Ramos (cell line): ENCODE results near the gene PODXL2.
"Not testable (repeated sequence)": the region's sequence is repeated elsewhere in the genome, so short reads cannot be mapped to it uniquely, and the experiment has no call there.

ENCODE experiments used
- in situ Hi-C: fragments of 300-500 bp; cut with MboI; formaldehyde crosslinking; loops from one replicate; pipeline ENCODE4 v1.14.3; 2022; ENCODE audit warnings: low sequenced_read_pairs; ENCODE audit not compliant: unreplicated experiment

PODXL2 gene

DNA sequence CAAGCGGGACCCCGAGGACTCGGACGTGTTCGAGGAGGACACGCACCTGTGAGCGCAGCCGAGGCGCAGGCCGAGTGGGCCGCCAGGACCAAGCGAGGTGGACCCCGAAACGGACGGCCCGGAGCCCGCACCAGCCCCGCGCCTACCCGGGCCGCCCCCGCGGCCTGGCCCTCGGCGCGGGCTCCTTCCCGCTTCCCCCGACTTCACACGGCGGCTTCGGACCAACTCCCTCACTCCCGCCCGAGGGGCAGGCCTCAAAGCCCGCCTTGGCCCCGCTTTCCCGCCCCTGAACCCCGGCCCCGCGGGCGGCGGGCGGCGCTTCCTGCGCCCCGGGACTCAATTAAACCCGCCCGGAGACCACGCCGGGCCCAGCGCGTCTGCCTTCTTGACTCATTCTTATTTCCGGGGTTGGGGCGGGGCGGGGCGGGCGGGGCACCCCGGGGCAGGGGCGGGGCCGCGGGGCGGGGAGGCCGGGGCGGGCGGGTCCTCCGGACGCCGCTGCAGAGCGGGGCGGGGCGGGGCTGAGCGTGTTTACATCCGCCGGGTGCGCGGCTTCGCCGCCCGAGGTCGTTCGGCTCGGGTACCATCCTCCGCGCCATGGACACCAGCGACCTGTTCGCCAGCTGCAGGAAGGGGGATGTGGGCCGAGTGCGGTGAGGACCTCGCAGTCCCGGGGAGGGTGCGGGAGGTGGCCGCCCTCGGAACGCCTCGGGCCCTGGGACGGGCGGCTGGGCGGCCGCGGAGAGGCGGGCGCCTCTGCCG lies 43.6 kb downstream of the PODXL2 start, which contains the start of gene ABTB1:
ABTB1 (plus strand) TSS at position 524 of the 762 bp plus-strand sequence; CDS start at position 598, 74 bp downstream.
- in situ Hi-C loops: no loop called here

DNA sequence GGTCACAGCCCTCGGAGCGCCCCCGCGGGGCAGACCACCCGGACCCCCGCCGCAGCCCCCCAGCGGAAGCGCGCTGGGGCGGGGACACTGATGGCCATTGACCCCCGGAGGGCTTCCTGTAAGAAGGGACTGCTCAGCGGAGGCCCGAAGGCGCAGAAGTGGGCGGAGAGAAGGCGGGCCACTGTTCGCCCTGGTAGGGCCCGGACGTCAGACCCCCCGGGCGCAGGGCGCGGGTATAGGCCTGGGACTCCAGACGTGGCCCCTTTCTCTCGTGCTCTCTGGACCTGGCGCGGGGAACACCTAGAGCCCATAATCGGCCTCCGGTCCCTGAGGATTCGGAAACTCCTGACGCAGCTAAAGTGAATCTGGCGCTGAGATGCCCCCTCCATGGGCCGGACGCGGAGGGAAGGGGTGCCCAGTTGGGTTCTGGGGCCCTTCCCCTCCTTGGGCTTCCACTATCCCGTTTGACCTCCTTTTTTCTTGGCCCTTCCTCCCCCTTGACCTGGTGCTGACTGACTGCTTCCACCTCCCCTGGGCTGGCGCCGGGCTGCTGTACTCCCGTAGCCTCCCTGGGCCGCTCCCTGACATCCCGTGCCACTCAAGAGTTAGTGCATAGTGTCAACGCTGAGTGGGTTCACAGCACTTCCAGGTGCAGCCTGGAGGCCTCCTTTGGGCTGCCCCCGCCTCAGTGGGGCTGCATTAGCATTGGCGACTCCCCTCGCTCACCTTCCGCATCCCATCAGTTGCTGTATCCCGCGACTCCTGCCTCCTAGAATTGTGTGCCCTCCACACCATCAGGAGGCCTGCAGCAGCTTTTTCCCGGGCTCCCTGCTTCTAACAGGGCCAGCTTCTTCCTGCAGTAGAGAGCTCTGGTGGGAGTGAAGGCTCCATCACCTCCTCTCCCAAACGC lies 44.5 kb downstream of the PODXL2 start:
- in situ Hi-C loops: no loop called here

DNA sequence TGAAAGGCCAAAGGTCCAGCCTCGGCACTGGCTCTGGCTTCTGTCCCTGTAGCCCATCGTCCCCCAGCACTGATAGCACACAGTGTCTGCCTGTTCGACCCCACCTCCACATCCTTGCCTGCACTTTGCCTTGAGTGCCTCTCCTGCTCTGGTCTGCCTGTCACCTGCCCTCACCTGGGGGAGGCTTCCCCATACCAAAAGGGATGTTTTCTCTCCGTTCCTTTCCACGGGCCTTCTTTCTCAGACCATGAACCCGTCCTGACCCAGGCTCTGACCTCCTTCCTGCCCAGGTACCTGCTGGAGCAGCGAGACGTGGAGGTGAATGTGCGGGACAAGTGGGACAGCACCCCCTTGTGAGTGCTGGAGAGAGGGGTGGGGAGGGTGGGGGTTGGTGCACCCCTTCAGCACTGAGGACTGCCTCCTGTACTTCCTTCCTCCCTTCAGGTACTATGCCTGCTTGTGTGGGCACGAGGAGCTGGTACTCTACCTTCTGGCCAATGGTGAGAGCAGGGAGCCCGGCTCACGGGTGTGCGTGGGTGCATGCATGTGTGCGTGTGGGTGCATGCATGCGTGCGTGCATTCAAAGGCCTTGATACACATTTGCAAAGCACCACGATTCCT lies 45.2 kb downstream of the PODXL2 start:
- in situ Hi-C loops: no loop called here

DNA sequence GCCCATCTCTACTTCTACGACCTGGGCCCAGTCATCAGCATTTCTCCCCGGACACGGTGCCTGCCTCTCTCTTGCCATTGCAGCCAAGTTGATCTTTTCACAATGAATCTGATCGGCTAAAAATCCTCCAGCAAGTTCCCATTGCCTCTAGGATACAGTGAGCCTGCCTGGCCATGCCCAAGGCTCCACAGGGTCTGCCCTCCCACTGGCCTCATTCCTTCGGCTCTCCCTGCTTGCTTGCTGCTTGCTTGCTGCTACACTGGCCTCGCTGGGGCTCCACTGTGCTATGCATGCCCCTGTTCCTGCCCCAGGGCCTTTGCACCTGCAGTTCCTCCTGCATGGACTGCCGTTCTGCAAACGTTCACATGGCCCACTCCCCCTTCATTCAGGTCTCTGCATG lies 45.8 kb downstream of the PODXL2 start:
- in situ Hi-C loops: no loop called here

DNA sequence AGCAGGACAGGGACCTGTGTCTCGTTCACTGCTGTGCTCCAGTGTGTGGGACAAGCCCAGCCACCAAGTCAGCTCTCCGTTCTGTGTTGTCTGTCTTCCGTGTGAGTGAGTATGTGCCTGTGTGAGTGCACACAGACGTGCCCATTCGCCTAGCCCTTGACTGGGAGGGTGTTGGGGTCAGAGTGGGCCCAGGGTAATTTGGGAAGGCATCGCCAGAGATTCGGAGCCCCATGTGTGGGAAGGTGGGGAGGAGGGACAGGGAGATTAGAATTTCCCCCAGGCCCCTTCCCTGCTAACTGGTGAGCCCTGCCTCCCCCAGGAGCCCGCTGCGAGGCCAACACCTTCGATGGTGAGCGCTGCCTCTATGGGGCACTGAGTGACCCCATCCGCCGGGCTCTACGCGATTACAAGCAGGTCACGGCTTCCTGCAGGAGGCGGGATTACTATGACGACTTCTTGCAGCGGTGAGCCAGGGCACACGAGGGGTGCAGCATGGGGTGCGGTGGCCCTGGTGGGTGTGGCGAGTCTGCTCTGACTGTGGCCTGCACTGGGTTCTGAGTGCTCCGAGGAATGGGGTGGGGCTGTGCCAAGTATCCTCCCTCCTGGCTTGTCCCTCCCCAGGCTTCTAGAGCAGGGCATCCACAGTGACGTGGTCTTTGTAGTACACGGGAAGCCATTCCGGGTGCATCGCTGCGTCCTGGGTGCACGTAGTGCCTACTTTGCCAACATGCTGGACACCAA lies 46.8 kb downstream of the PODXL2 start:
- in situ Hi-C loops: no loop called here

DNA sequence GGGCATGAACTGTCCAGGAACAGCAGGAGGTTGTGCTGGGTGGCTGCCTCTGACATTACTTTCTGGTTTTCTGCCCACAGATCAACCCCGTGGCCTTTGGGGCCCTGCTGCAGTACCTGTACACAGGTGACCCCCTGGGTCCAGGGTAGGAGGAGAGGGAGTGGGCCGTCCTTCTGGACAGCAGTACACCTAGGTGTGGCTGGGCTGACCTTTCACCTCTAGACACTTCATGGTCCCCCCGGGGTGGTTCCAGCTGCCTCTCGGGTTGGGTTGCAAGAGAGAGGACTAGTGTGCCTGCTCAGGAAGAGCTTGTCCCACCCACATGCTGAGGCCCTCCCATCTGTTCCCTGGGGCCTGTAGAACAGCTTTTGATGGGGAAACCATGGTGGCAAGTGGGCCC lies 47.5 kb downstream of the PODXL2 start:
- in situ Hi-C loops: no loop called here

DNA sequence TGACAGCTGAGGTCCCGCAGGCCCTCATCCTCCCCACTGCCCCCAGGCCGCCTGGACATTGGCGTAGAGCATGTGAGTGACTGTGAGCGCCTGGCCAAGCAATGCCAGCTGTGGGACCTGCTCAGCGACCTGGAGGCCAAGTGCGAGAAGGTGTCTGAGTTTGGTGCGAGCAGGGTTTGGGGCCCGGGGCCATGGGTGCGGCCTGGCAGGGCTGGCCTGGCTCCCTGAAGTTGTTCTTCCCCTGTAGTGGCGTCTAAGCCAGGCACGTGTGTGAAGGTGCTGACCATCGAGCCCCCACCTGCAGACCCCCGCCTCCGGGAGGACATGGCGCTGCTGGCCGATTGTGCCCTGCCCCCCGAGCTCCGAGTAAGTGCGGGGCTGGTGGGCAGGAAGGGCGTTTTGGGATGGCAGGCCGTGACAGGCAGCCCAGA lies 48.0 kb downstream of the PODXL2 start:
- in situ Hi-C loops: no loop called here

DNA sequence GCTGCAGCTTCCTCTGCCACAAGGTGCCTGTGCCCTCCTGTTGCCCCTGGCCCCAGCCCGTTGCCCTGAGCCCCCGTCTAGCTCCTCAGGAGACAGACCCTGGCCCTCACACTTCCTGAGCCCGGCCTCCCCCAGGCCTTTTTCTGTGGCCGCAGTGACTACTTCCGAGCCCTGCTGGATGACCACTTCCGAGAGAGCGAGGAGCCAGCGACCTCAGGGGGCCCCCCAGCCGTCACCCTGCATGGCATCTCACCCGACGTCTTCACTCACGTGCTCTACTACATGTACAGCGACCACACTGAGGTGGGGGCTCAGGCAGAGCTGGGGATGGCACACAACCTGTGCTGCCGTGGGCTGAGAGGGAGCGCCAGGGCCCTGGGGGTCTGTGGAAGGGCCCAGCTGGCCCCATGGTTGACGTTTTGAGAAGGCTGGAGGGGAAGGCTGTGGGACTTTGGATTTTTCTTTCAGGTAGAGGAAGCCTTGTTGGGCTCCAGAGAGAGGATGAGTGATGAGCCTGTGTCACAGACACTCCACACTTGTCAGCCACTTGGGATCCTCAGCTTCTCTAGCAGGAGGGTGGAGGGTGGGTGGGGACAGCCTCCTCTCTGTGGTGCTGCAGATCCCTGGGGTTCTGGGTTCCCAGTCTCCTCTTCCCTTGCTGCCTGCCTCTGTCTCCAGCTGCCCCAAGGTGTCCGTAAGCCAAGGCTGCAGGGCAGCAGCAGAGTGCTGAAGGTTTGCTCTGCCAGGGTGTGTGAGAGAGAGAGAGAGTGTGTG lies 48.7 kb downstream of the PODXL2 start:
- in situ Hi-C loops: no loop called here

DNA sequence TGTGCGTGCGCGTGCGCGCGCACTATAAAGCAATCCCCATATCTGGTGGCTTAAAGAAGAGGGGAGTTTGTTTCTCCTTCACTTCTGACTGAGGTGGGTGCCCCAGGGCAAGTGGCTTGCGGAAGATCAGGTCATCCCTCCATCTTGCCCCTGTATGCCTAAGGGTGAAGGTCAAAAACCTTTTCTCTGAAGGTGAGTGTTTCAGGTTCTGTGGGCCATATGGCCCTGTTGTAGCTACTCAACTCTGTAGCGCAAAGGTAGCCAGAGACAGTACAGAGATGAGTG lies 49.3 kb downstream of the PODXL2 start:
- in situ Hi-C loops: no loop called here

DNA sequence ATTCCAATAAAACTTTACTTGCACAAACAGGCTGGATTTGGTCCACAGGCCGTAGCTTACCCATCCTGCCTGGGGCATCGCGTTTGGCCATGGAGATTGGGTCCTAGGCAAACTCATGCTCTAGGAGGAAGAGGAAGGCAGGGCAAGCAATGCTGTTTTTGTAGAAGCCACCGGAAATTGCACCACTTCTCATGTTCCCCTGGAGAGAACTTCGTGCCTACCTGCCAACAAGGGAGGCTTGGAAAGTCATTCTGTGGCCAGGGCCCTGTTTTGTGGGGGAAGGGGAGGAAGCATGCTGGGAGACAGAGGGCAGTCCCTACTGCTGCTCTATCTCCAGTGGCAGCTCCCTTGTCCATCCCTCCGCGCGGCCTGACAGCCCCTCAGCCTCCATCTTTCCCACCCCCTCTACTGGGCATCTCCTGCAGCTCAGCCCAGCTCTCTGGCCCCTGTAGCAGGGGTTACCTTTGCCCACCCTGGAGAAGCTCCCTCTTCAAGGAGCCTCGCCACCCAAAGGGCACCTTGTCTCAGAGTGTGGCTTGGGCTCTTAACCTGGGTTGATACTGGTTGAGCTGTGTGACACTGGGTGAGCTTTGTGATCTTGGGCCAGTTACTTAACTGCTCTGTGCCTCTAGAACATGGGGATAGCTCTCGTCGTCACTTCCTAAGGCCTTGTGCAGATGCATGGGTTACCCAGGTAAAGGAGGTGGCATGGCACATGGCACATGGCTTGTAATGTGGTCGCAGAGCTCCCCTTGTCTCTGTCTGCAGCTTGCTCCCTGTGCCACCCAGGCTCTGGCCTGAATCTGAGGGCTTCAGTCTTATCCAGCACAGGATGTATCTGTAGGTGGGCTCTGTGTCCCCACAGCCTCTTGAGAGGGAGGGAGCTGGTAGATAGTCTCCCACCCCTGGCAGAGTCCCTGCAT lies 49.9 kb downstream of the PODXL2 start:
- in situ Hi-C loops: no loop called here

DNA sequence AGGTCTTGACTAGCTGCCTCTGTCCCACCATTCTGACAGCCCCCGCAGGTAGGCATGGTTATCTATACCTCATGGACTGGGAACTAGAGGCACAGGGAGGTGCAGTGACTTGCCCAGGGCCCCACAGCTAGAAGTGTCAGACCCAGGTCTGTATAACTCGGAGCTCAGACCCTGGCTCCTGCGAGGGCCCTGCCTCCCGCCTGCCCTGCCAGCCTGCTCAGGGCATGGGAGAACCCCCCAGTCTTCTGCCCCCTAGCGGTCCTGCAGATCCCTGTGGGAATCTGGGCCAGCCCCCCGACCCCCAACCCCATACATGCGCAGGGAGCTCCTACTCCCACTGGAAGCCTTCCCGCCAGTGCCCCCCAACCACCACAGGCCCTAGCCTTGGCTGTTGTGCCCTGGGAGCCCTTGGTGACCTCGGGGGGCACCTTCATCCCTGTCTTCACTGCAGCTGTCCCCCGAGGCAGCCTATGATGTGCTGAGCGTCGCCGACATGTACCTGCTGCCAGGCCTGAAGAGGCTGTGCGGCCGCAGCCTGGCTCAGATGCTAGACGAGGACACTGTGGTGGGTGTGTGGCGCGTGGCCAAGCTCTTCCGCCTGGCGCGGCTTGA lies 50.7 kb downstream of the PODXL2 start:
- in situ Hi-C loops: no loop called here

DNA sequence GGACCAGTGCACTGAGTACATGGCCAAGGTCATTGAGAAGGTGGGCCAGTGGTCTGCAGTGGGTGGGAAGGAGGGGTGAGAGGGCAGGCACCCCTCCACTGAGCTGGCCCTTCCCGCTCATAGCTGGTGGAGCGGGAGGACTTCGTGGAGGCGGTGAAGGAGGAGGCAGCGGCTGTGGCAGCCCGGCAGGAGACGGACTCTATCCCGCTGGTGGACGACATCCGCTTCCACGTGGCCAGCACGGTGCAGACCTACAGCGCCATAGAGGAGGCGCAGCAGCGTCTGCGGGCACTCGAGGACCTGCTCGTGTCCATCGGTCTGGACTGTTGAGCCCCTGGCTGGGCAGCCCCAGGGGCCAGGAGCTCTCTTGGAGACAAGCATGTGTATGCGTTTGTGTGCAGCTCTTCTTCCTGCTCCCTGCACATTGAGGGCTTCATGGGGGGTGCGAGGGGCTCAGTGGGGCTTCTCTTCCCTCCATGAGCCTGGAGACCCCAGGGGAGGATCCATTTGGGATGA lies 51.2 kb downstream of the PODXL2 start:
- in situ Hi-C loops: no loop called here

DNA sequence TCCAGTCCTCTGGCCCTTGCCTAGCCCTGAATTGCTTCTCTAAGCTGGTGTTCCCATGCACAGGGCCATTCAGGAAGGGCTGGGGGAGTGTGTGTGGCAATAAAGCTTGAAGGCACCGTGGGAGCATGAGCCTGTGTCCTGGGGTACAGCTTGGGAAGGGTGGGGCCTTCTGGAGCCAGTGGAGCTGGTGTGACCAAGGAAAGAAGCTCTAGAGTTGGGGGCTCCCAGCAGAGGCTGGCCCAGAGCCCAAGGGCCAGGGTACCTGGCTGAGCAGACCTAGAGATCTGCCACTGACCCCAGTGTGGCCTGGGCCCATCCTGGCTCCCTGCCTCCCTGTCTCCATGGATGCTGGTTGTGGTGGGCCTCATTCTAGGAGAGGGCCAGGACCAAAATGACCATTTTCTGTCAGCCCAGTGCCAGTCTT lies 51.8 kb downstream of the PODXL2 start:
- in situ Hi-C loops: no loop called here

DNA sequence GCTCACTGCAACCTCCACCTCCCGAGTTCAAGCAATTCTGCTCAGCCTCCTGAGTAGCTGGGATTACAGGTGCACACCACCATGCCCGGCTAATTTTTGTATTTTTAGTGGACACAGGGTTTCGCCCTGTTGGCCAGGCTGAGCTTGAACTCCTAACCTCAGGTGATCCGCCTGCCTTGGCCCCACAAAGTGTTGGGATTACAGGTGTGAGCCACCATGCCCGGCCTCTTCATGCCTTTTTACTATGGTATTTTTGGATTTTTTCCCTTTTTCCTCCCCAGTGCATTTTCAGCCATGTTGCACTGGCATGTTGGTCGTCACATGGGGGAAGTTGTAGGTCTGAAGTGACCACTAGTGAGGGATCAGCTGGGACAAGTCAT lies 53.2 kb downstream of the PODXL2 start:
- in situ Hi-C loops: not testable (repeated sequence)

DNA sequence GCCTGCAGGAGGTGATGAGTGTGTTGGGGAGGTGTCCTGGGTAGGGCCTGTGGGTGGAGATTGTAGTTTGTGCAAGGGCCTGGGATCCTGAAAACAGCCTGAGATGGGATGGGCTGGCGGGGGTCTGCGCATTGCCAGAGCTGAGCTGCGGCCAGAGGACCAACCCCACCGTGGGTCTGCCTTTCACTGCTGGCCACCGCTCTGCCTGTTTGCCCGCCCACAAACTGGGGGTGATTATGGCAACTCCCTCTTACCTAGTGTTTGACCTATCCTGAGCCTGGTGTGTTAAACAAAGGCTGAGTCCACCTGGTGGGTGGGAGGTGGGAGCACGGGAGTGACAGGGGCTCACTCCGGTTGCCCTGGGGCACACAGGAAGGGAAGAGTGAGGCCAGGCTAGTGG lies 53.6 kb downstream of the PODXL2 start:
- in situ Hi-C loops: no loop called here

DNA sequence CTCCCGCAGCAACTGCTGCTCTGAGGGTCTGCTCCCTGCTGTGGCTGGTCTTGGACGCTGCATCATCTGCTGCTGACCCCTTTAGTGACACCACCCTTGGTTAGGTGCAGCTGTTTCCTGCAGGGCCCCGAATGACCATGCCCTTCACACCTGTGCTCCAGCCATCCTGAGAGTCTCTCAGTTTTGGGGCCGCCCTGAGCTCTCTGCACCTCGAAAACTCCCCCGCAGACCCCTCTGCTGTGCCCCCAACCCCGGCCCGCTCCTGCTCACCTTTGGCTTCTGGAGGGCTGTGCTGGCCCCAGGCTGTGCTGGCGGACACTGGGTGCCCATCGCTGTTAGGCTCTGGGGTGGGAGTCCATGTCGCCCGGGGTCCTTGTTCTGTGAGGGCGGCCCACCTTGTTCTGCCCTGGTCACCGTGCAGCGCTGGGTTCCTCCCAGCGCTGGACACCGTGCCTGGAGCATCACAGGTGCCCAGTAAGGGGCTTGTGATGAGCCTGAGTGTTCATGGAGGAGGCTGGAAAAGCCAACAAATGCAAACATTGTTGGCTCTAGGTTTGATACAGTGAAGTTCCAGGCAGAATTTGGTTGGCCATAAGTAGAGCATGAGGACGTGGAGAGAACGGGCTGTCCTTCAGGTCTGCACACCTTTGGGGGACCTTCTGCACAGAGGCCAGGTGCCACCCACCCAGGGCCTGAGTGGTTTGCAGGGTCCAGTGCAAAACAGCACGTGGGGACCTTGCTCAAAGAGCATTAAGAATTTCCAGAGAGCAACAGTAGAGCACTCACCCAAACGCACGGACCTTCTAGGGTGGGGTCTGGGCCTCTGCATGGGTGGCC lies 56.1 kb downstream of the PODXL2 start:
- in situ Hi-C loops: no loop called here
